Stomach (tissue), 4 donors: ENCODE results near the gene RBFOX1.

Experiments used
- CTCF ChIP-seq, 7 experiments: fragments of 450-650 bp in 4 of 7; fragments of 200-600 bp in 3 of 7; sonication (generic) in 3 of 7; IDR thresholded peaks; one replicate each; pipeline ENCODE4 v1.5.1; 2016 to 2019; ENCODE audit warnings: antibody characterized with exemption in 7 of 7, control low read depth in 2 of 7, mild to moderate bottlenecking in 1 of 7
- EP300 ChIP-seq: sonication (generic); formaldehyde crosslinking; IDR thresholded peaks from one replicate; pipeline ENCODE4 v1.6.1; 2017; ENCODE audit warnings: antibody characterized with exemption

- TF ChIP-seq CTCF (IDR thresholded peaks at IDR 0.05) (no peak), EP300 (no peak)
These were observed 358.9 kb downstream of the RBFOX1 start for GRCh38 chr16:7691533-7691932.
